ENCODE results near the gene TRIM8.

Gene TRIM8

DNA sequence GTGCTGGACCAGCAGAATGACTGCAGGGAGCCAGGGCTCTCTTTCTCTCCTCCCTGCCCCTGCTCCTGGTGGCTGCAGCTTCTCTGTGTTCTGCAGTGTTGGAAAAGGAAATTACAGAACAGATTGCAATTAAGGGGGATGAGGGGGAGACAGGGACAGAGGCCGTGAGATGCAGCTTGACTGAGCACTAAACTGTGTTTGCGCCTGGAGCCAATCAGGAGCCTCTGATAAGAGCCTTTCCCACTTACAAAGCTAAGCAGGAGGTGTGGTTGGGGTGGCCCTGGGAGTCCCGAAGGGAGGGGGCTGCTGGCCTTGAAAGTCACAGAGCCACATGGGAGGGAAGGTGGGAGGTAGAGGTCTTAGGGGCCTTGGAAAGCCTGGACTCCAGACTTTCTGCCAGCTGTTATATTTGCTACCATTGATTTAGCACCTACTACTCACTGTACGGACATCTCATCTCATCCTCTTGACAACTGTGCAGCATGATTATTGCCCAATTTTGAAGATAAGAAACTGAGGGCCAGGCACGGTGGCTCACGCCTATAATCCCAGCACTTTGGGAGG, 26.7 kb downstream of the TRIM8 start:
- no peak overlapping the region for H3K4me3 ChIP-seq (ENCODE audit: low read length)
- TF ChIP-seq ZNF274 (IDR thresholded peaks at IDR 0.05; ENCODE audit: low read depth, low read length) = no peak

- no peak for TF ChIP-seq ZNF274 (IDR thresholded peaks at IDR 0.05; ENCODE audit: low read depth, low read length)
- H3K4me3 ChIP-seq (ENCODE audit: low read length) = no peak overlapping the region
These were observed 29.0 kb downstream of the TRIM8 start for GRCh38 chr10:102673236-102673818.

DNA sequence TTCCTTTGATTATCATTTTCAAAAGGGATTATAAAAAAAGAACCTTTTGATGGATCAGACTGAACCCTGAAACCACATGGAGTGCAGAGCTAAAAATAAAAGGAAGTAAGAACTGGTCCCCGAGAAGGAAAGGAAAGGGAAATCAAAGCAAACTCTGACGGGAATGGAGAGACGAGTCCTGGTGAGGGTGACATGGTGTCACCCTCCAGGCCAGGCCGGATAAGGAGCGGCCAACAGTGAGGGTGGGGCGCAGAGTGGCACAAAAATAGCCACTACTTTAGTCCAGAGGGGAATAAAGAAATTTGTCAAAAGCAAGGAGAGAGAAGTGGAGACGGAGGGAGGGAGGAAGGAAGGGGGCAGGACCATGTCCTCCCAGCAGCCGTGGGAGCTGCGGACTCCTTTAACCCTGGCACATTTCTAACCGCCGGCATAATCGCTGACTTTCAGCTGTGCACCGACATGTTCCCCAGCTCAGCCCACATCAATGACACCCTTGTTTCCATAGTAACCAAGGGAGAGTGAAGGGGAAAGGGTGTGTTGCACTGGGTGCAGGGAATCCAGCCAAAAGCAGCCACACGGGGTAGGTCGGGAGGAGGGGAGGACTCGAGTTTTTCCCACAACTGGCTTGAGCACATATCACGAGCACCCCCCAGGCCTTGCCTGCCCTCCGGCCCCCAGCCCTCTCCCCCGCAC, 29.7 kb downstream of the TRIM8 start:
- H3K4me3 ChIP-seq (ENCODE audit: low read length) = peak overlapping the region; percentile 15; the same call in 1 of the 2 replicates
- no peak for TF ChIP-seq ZNF274 (IDR thresholded peaks at IDR 0.05; ENCODE audit: low read depth, low read length)

GRCh38 chr10:102674566-102674965, 30.3 kb downstream of the TRIM8 start:
- H3K4me3 ChIP-seq (ENCODE audit: low read length) = no peak overlapping the region
- no peak for TF ChIP-seq ZNF274 (IDR thresholded peaks at IDR 0.05; ENCODE audit: low read depth, low read length)

GRCh38 chr10:102675011-102675665, 30.9 kb downstream of the TRIM8 start:
- no peak for TF ChIP-seq ZNF274 (IDR thresholded peaks at IDR 0.05; ENCODE audit: low read depth, low read length)
- no peak overlapping the region; the same call in 1 of the 2 replicates for H3K4me3 ChIP-seq (ENCODE audit: low read length)

- TF ChIP-seq ZNF274 (IDR thresholded peaks at IDR 0.05; ENCODE audit: low read depth, low read length) = no peak
- H3K4me3 ChIP-seq (ENCODE audit: low read length) = peak overlapping the region; percentile 15; the same call in 1 of the 2 replicates
These were observed 31.6 kb downstream of the TRIM8 start for GRCh38 chr10:102675666-102676533.

GRCh38 chr10:102676534-102677315, 32.4 kb downstream of the TRIM8 start:
- H3K4me3 ChIP-seq (ENCODE audit: low read length) = no peak overlapping the region

DNA sequence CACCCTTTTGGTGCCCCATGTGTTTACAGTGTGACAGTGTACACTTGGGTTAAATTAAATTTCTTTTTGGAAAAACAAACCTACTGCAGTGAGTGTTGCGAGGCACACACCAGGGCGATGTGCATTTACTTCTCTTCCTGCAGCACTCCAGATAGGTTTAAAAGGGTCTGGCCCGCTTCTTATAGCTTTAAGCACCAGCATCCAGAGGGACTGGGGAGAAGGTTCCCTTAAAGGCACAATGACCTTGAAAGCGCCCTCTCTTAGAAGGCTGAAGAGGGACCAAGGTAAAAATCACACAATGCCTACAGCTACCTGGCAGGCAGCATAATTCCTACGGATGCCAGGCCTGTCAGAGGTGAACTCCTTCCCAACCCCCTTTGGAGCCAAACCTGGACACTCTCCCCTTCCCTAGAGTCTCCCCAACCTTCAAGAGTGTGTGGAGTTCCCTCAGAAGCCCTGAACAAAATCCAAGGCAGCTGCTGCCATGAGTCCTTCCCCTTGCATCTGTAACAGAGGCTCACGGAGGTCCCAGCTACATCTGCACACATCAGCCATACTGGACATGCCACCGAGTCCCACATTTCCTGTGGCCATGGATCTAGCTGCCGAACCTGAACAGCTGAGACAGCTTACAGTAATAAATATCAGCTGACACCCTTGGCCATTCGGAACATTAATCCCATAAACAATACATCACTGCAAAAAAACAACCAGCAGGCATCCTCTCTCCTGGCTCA, 33.2 kb downstream of the TRIM8 start:
- TF ChIP-seq ZNF274 (IDR thresholded peaks at IDR 0.05; ENCODE audit: low read depth, low read length) = no peak
- no peak overlapping the region for H3K4me3 ChIP-seq (ENCODE audit: low read length)

More at GRCh38 chr10:102676534-102677315, 32.4 kb downstream of the TRIM8 start:
- TF ChIP-seq ZNF274 (IDR thresholded peaks at IDR 0.05; ENCODE audit: low read depth, low read length) = no peak

DNA sequence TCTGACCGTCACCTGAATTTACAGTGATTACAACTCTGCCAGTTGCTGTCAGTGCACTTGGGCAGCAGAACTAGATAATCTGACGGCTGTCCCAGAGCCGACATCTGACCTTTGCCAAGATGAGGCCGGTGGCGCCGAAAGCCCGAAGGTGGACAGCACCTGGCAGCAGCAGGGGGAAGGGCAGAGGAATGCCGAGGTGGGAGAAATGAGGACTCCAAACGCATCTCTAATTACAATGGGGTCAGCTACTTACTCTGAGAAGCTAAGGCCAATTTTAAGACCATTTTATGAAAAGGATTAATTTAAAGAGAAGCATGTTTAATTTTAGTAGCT, 33.8 kb downstream of the TRIM8 start:
- no peak overlapping the region for H3K4me3 ChIP-seq (ENCODE audit: low read length)
- no peak for TF ChIP-seq ZNF274 (IDR thresholded peaks at IDR 0.05; ENCODE audit: low read depth, low read length)

- H3K4me3 ChIP-seq (ENCODE audit: low read length) = no peak overlapping the region
- TF ChIP-seq ZNF274 (IDR thresholded peaks at IDR 0.05; ENCODE audit: low read depth, low read length) = no peak
These were observed 34.6 kb downstream of the TRIM8 start for GRCh38 chr10:102678842-102679289.

- no peak for TF ChIP-seq ZNF274 (IDR thresholded peaks at IDR 0.05; ENCODE audit: low read depth, low read length)
- H3K4me3 ChIP-seq (ENCODE audit: low read length) = no peak overlapping the region
These were observed 35.3 kb downstream of the TRIM8 start for GRCh38 chr10:102679596-102679995.

GRCh38 chr10:102681696-102682095, 37.4 kb downstream of the TRIM8 start:
- H3K4me3 ChIP-seq (ENCODE audit: low read length) = no peak overlapping the region

More at GRCh38 chr10:102681696-102682095, 37.4 kb downstream of the TRIM8 start:
- no peak for TF ChIP-seq ZNF274 (IDR thresholded peaks at IDR 0.05; ENCODE audit: low read depth, low read length)

Data from GM08714 (cell line).